Measurements from ENCODE around the gene ERC1.
"Not testable (repeated sequence)": the region's sequence is repeated elsewhere in the genome, so short reads cannot be mapped to it uniquely, and the experiment has no call there.

The ERC1 gene

GRCh38 chr12:1343422-1343821, 352.4 kb downstream of the ERC1 start:
- DNase-seq (ENCODE audit: low spot score in 2 of 2) = no peak
- Mint-ChIP-seq H3K27ac (no peak overlapping the region), H3K4me1 (no peaks in the 10 kb centered on the region), H3K4me3 (no peak overlapping the region), H3K9me3 (no peaks in the 10 kb centered on the region), H3K36me3 (no peaks in the 10 kb centered on the region)
- no peak for ATAC-seq

- no peak overlapping the region for H3K27ac Mint-ChIP-seq
- no peaks in the 10 kb centered on the region for H3K4me1 Mint-ChIP-seq
- DNase-seq (ENCODE audit: low spot score in 2 of 2) (no peak), ATAC-seq (no peak)
- H3K9me3 Mint-ChIP-seq = no peaks in the 10 kb centered on the region
- no peak overlapping the region for H3K4me3 Mint-ChIP-seq
- no peaks in the 10 kb centered on the region for H3K36me3 Mint-ChIP-seq
These were observed 353.2 kb downstream of the ERC1 start for GRCh38 chr12:1344245-1344644.

- Mint-ChIP-seq H3K4me1 (no peaks in the 10 kb centered on the region), H3K9me3 (no peaks in the 10 kb centered on the region), H3K4me3 (no peak overlapping the region), H3K27ac (no peak overlapping the region), H3K36me3 (no peaks in the 10 kb centered on the region)
- DNase-seq (ENCODE audit: low spot score in 2 of 2) = no peak
- no peak for ATAC-seq
These were observed 355.1 kb downstream of the ERC1 start for GRCh38 chr12:1346126-1346525.

GRCh38 chr12:1347294-1347693, 356.3 kb downstream of the ERC1 start:
- Mint-ChIP-seq H3K4me3 (no peak overlapping the region), H3K9me3 (no peaks in the 10 kb centered on the region), H3K36me3 (no peaks in the 10 kb centered on the region), H3K27ac (no peak overlapping the region), H3K4me1 (no peaks in the 10 kb centered on the region)
- DNase-seq (ENCODE audit: low spot score in 2 of 2) = no peak
- ATAC-seq = no peak

GRCh38 chr12:1348606-1349005, 357.6 kb downstream of the ERC1 start:
- H3K27ac Mint-ChIP-seq = no peak overlapping the region
- no peaks in the 10 kb centered on the region for H3K9me3 Mint-ChIP-seq
- H3K4me1 Mint-ChIP-seq = no peaks in the 10 kb centered on the region
- H3K4me3 Mint-ChIP-seq = no peak overlapping the region
- ATAC-seq (no peak), DNase-seq (ENCODE audit: low spot score in 2 of 2) (no peak)
- no peaks in the 10 kb centered on the region for H3K36me3 Mint-ChIP-seq

GRCh38 chr12:1350055-1350933, 359.3 kb downstream of the ERC1 start:
- Mint-ChIP-seq H3K36me3 (no peaks in the 10 kb centered on the region), H3K4me3 (no peak overlapping the region), H3K27ac (no peak overlapping the region), H3K4me1 (no peaks in the 10 kb centered on the region), H3K9me3 (no peaks in the 10 kb centered on the region)
- DNase-seq (ENCODE audit: low spot score in 2 of 2) = no peak
- ATAC-seq = no peak

GRCh38 chr12:1350934-1351240, 359.9 kb downstream of the ERC1 start:
- Mint-ChIP-seq H3K36me3 (no peaks in the 10 kb centered on the region), H3K9me3 (no peaks in the 10 kb centered on the region), H3K4me3 (no peak overlapping the region), H3K4me1 (no peaks in the 10 kb centered on the region), H3K27ac (no peak overlapping the region)
- ATAC-seq (no peak), DNase-seq (ENCODE audit: low spot score in 2 of 2) (no peak)

- Mint-ChIP-seq H3K9me3 (no peaks in the 10 kb centered on the region), H3K27ac (no peak overlapping the region), H3K4me3 (no peak overlapping the region), H3K4me1 (no peaks in the 10 kb centered on the region), H3K36me3 (no peaks in the 10 kb centered on the region)
- DNase-seq (ENCODE audit: low spot score in 2 of 2) = no peak
- no peak for ATAC-seq
These were observed 360.9 kb downstream of the ERC1 start for GRCh38 chr12:1351926-1352325.

- no peak for ATAC-seq
- Mint-ChIP-seq H3K27ac (no peak overlapping the region), H3K9me3 (no peaks in the 10 kb centered on the region)
These were observed 362.4 kb downstream of the ERC1 start for GRCh38 chr12:1353451-1353850.

GRCh38 chr12:1355396-1355795, 364.4 kb downstream of the ERC1 start:
- H3K9me3 Mint-ChIP-seq = no peaks in the 10 kb centered on the region
- DNase-seq (ENCODE audit: low spot score in 2 of 2) (no peak), ATAC-seq (no peak)
- no peak overlapping the region for H3K27ac Mint-ChIP-seq
- H3K36me3 Mint-ChIP-seq = no peaks in the 10 kb centered on the region
- H3K4me3 Mint-ChIP-seq = no peak overlapping the region
- H3K4me1 Mint-ChIP-seq = no peaks in the 10 kb centered on the region

More at GRCh38 chr12:1353451-1353850, 362.4 kb downstream of the ERC1 start:
- Mint-ChIP-seq H3K36me3 (no peaks in the 10 kb centered on the region), H3K4me3 (no peak overlapping the region), H3K4me1 (no peaks in the 10 kb centered on the region)
- no peak for DNase-seq (ENCODE audit: low spot score in 2 of 2)

GRCh38 chr12:1355871-1356270, 364.8 kb downstream of the ERC1 start:
- not testable (repeated sequence) for H3K27ac Mint-ChIP-seq; DNase-seq (ENCODE audit: low spot score in 2 of 2); H3K9me3 Mint-ChIP-seq; H3K36me3 Mint-ChIP-seq; H3K4me1 Mint-ChIP-seq; ATAC-seq; H3K4me3 Mint-ChIP-seq

GRCh38 chr12:1356285-1356684, 365.3 kb downstream of the ERC1 start:
- no peaks in the 10 kb centered on the region for H3K4me1 Mint-ChIP-seq
- no peak overlapping the region for H3K4me3 Mint-ChIP-seq
- DNase-seq (ENCODE audit: low spot score in 2 of 2) (no peak), ATAC-seq (no peak)
- H3K36me3 Mint-ChIP-seq = no peaks in the 10 kb centered on the region
- no peak overlapping the region for H3K27ac Mint-ChIP-seq
- H3K9me3 Mint-ChIP-seq = no peaks in the 10 kb centered on the region

GRCh38 chr12:1357171-1357570, 366.1 kb downstream of the ERC1 start:
- DNase-seq (ENCODE audit: low spot score in 2 of 2) (no peak), ATAC-seq (no peak)
- Mint-ChIP-seq H3K4me1 (no peaks in the 10 kb centered on the region), H3K36me3 (no peaks in the 10 kb centered on the region), H3K27ac (no peak overlapping the region), H3K9me3 (no peaks in the 10 kb centered on the region), H3K4me3 (no peak overlapping the region)

GRCh38 chr12:1357711-1358110, 366.7 kb downstream of the ERC1 start:
- no peaks in the 10 kb centered on the region for H3K36me3 Mint-ChIP-seq
- no peak overlapping the region for H3K4me3 Mint-ChIP-seq
- H3K4me1 Mint-ChIP-seq = no peaks in the 10 kb centered on the region
- DNase-seq (ENCODE audit: low spot score in 2 of 2) (no peak), ATAC-seq (no peak)
- H3K27ac Mint-ChIP-seq = no peak overlapping the region
- no peaks in the 10 kb centered on the region for H3K9me3 Mint-ChIP-seq

GRCh38 chr12:1360441-1361210, 369.6 kb downstream of the ERC1 start:
- no peaks in the 10 kb centered on the region for H3K9me3 Mint-ChIP-seq
- no peaks in the 10 kb centered on the region for H3K36me3 Mint-ChIP-seq
- no peak overlapping the region for H3K27ac Mint-ChIP-seq
- no peak overlapping the region for H3K4me3 Mint-ChIP-seq
- no peaks in the 10 kb centered on the region for H3K4me1 Mint-ChIP-seq
- no peak for ATAC-seq
- no peak for DNase-seq (ENCODE audit: low spot score in 2 of 2)

- Mint-ChIP-seq H3K4me3 (no peak overlapping the region), H3K36me3 (no peaks in the 10 kb centered on the region), H3K4me1 (no peaks in the 10 kb centered on the region), H3K9me3 (no peaks in the 10 kb centered on the region), H3K27ac (no peak overlapping the region)
- ATAC-seq = no peak
- no peak for DNase-seq (ENCODE audit: low spot score in 2 of 2)
These were observed 371.2 kb downstream of the ERC1 start for GRCh38 chr12:1362143-1362662.
